Panc1 (cell line): ENCODE measurements around the gene NARF. TPM values are rescaled to one million over a fixed set of nuclear protein-coding genes. Genes with fewer than 3 reads are reported as not detected.

ENCODE experiments used
- ATAC-seq: fragments of 200-7000 bp; cut with Tn5 transposase; 2 replicates; pipeline ENCODE4 v1.9.1; 2020; ENCODE audit warnings: mild to moderate bottlenecking, moderate library complexity
- BruUV-seq: library from RNA; stranded (reverse); fragments of 400-500 nt; replicated peaks from 2 replicates; lab custom pipeline; 2021; lab: Mats Ljungman, UMichigan
- CTCF ChIA-PET: fragments of 300-600 bp; sonication (Branson Sonifier 250); formaldehyde crosslinking; loops from one replicate; lab custom pipeline; 2022; ENCODE audit warnings: antibody characterized with exemption; lab: Charles Lee
- POLR2A ChIA-PET: fragments of 300-600 bp; sonication (Branson Sonifier 250); formaldehyde crosslinking; loops from one replicate; lab custom pipeline; 2022; ENCODE audit warnings: antibody characterized with exemption; lab: Charles Lee
- DNase-seq: peaks from one replicate; pipeline ENCODE4 v3.0.0-alpha.2; 2010; ENCODE audit warnings: low read depth, low spot score
- H3K27ac ChIP-seq: 2 replicates; pipeline ENCODE4 v1.5.1; 2011; ENCODE audit warnings: mild to moderate bottlenecking, low read length, inconsistent platforms
- H3K27me3 ChIP-seq: fragments of 200-500 bp; sonication (Bioruptor generic); 2 replicates; pipeline ENCODE4 v1.6.0; 2014; ENCODE audit warnings: low read length, inconsistent platforms; ENCODE audit not compliant: control insufficient read depth, insufficient read depth
- H3K36me3 ChIP-seq: fragments of 200-500 bp; sonication (Bioruptor generic); 2 replicates; pipeline ENCODE4 v1.5.1; 2014; ENCODE audit warnings: inconsistent platforms, mild to moderate bottlenecking, low read length, moderate library complexity; ENCODE audit not compliant: control insufficient read depth, insufficient read depth
- H3K4me1 ChIP-seq: 2 replicates; pipeline ENCODE4 v1.5.1; 2011; ENCODE audit warnings: inconsistent platforms, mild to moderate bottlenecking, low read length, moderate library complexity; ENCODE audit not compliant: control insufficient read depth, insufficient read depth
- H3K4me3 ChIP-seq, 2 experiments: 2 replicates each; pipeline ENCODE4 v1.5.1; 2011 to 2012; ENCODE audit warnings: low read depth in 2 of 2, low read length in 2 of 2, mild to moderate bottlenecking in 2 of 2, inconsistent platforms in 1 of 2, moderate library complexity in 1 of 2
- H3K9me3 ChIP-seq: fragments of 200-500 bp; sonication (Bioruptor generic); 2 replicates; pipeline ENCODE4 v1.5.1; 2014; ENCODE audit warnings: low read depth, mild to moderate bottlenecking, inconsistent platforms, low read length, moderate library complexity; ENCODE audit not compliant: control insufficient read depth, insufficient read depth
- POLR2AphosphoS5 ChIP-seq: IDR thresholded peaks from 2 replicates; pipeline ENCODE4 v1.6.1; 2012; ENCODE audit warnings: mild to moderate bottlenecking, low read depth, low read length, moderate library complexity
- REST ChIP-seq, 2 experiments: IDR thresholded peaks; 2 replicates each; pipeline ENCODE4 v1.6.1; 2011 to 2012; ENCODE audit warnings: low read depth in 2 of 2, control low read depth in 1 of 2, low read length in 1 of 2, mild to moderate bottlenecking in 1 of 2, moderate library complexity in 1 of 2; ENCODE audit not compliant: insufficient read depth in 1 of 2
- SIN3A ChIP-seq: IDR thresholded peaks from 2 replicates; pipeline ENCODE4 v1.6.1; 2012; ENCODE audit warnings: low read depth, mild to moderate bottlenecking, low read length, moderate library complexity, borderline replicate concordance; ENCODE audit not compliant: insufficient read depth
- TCF7L2 ChIP-seq: IDR thresholded peaks from 2 replicates; pipeline ENCODE4 v1.6.1; 2011; ENCODE audit warnings: mild to moderate bottlenecking, low read depth, low read length, inconsistent platforms
- in situ Hi-C: cut with HindIII; loops from 2 replicates; pipeline ENCODE4 v1.10.0; 2016; ENCODE audit warnings: low sequenced_read_pairs, low pct_unique_long_range_greater_than_20kb
- intact Hi-C: fragments of 100-400 bp; cut with micrococcal nuclease; formaldehyde crosslinking; loops from one replicate; pipeline ENCODE4 v1.10.0; 2022; ENCODE audit not compliant: unreplicated experiment
- total RNA-seq: library from RNA; stranded (reverse); gene quantifications from one replicate; pipeline ENCODE4 v1.2.1, GENCODE V29; 2021; ENCODE audit not compliant: unreplicated experiment
- TF ChIP-seq, protein P1 (sequence below): fragments of 450-650 bp; IDR thresholded peaks from 2 replicates; pipeline ENCODE4 v1.5.1; 2017; ENCODE audit warnings: mild to moderate bottlenecking

NARF gene
- total RNA-seq, 1 experiment from 2014 or later, result 60.9 TPM

DNA sequence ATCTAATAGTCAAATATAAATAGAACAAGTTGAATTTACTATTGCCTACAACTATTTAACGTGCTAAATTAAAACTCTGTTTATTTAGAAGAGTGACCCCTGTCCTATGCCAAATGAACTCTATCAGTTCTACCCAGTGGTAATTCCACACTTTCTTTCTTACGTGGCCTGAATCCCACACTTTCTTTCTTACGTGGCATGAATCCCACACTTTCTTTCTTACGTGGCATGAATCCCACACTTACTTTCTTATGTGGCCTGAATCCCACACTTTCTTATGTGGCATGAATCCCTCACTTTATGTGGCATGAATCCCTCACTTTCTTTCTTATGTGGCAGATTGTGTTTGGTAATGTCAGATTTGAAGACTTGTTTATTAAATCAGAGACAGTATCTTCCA lies 67.2 kb downstream of the NARF start:
- CTCF ChIA-PET, result no interaction called here
- no peak overlapping the region for H3K4me3 ChIP-seq
- H3K36me3 ChIP-seq, result peaks cover 3% of the 10 kb centered on the region; the same call in 1 of the 2 replicates
- H3K27ac ChIP-seq, result peak overlapping the region; percentile 3; the same call in 1 of the 2 replicates
- BruUV-seq, result no TSS peak
- H3K27me3 ChIP-seq, result no peaks in the 10 kb centered on the region
- H3K9me3 ChIP-seq, result no peaks in the 10 kb centered on the region
- intact Hi-C loops (no loop called here), in situ Hi-C loops (no loop called here)
- POLR2A ChIA-PET, result no interaction called here
- no peak for TF ChIP-seq TCF7L2
- DNase-seq, result no peak
- ATAC-seq, result no peak
- peaks cover 53% of the 10 kb centered on the region for H3K4me1 ChIP-seq

DNA sequence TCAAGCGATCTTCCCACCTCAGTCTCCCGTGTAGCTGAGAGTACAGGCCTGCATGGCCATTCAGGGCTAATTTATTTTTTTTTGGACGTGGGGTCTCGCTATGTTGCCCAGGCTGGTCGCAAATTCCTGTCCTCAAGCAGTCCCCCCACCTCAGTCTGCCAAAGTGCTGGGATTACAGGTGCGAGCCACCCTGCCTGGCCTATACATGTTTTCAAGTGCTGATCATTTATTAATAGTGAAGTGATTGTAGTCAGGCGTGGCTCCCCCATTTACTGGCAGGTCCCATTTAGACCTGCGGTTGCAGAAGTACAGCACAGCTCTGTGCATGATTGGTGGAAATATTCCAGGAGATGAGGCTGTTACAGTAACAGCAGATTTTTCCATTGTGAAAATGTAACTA lies 69.4 kb downstream of the NARF start:
- peaks cover 61% of the 10 kb centered on the region for H3K4me1 ChIP-seq
- BruUV-seq, result no TSS peak
- H3K4me3 ChIP-seq, result no peak overlapping the region
- POLR2A ChIA-PET, result no interaction called here
- TF ChIP-seq REST (IDR thresholded peaks at IDR 0.05; ENCODE audit: insufficient read depth in 1 of 2, low read depth in 2 of 2, low read length in 1 of 2) (no peak), POLR2AphosphoS5 (no peak), SIN3A (no peak), TCF7L2 (no peak)
- TF ChIP-seq, protein P1, sequence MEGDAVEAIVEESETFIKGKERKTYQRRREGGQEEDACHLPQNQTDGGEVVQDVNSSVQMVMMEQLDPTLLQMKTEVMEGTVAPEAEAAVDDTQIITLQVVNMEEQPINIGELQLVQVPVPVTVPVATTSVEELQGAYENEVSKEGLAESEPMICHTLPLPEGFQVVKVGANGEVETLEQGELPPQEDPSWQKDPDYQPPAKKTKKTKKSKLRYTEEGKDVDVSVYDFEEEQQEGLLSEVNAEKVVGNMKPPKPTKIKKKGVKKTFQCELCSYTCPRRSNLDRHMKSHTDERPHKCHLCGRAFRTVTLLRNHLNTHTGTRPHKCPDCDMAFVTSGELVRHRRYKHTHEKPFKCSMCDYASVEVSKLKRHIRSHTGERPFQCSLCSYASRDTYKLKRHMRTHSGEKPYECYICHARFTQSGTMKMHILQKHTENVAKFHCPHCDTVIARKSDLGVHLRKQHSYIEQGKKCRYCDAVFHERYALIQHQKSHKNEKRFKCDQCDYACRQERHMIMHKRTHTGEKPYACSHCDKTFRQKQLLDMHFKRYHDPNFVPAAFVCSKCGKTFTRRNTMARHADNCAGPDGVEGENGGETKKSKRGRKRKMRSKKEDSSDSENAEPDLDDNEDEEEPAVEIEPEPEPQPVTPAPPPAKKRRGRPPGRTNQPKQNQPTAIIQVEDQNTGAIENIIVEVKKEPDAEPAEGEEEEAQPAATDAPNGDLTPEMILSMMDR, result no peak
- H3K9me3 ChIP-seq, result no peaks in the 10 kb centered on the region
- no peaks in the 10 kb centered on the region for H3K36me3 ChIP-seq
- DNase-seq (no peak), ATAC-seq (no peak)
- CTCF ChIA-PET, result no interaction called here
- intact Hi-C loops (no loop called here), in situ Hi-C loops (no loop called here)
- H3K27ac ChIP-seq, result peak overlapping the region; percentile 76
- H3K27me3 ChIP-seq, result no peaks in the 10 kb centered on the region

- intact Hi-C loops, result no loop called here
- DNase-seq (peak; percentile 62), ATAC-seq (peak; percentile 94)
- Histone ChIP-seq H3K4me1 (peaks cover 64% of the 10 kb centered on the region), H3K4me3 (peak overlapping the region in 1 of 2 experiments; percentile 13; a peak in 2 of 4 replicates), H3K27ac (peak overlapping the region; percentile 76), H3K9me3 (no peaks in the 10 kb centered on the region), H3K27me3 (no peaks in the 10 kb centered on the region), H3K36me3 (no peaks in the 10 kb centered on the region)
- ChIA-PET POLR2A (interaction anchor here (0.7 kb wide), 1 partner anchor 20 kb away, joined by 7 read pairs; no protein-coding TSS in a partner anchor), CTCF (interaction anchor here (0.7 to 1.0 kb wide), 2 partner anchors 23 to 982 kb away, joined by 6 to 9 read pairs; no protein-coding TSS in a partner anchor)
- BruUV-seq, result TSS peak; percentile 14
- no peak for TF ChIP-seq TCF7L2
- TF ChIP-seq SIN3A, result no peak
- TF ChIP-seq, protein P1, result peak; percentile 91
- no peak for TF ChIP-seq REST (IDR thresholded peaks at IDR 0.05; ENCODE audit: insufficient read depth in 1 of 2, low read depth in 2 of 2, low read length in 1 of 2)
- in situ Hi-C loops, result no loop called here
Measured at GRCh38 chr17:82528484-82529265, 70.1 kb downstream of the NARF start.
